ENCODE results near the gene TOM1L2.

DNA sequence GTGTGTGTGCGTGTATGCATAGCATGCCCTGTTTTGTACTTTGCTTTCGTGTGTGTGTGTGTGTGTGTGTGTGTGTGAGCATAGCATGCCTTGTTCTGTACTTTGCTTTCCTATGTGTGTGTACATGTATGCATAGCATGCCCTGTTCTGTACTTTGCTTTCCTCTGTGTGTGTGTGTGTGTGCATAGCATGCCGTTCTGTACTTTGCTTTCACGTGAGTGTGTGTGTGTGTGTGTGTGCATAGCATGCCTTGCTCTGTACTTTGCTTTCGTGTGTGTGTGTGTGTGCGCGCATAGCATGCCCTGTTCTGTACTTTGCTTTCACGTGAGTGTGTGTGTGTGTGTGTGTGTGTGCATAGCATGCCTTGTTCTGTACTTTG lies 27.8 kb upstream of the TOM1L2 start:
- TF ChIP-seq EZH2 (IDR thresholded peaks at IDR 0.05; ENCODE audit: insufficient read depth, poor library complexity, severe bottlenecking) (no peak), EZH2phosphoT487 (IDR thresholded peaks at IDR 0.05; ENCODE audit: insufficient read depth, low read depth) (no peak)
